Endothelial cell of umbilical vein (primary cell): ENCODE data around the gene FMC1. TPM values are rescaled to one million over a fixed set of nuclear protein-coding genes. Genes with fewer than 3 reads are reported as not detected.

Experiments used
- BruUV-seq: library from RNA; stranded (reverse); fragments of 400-500 nt; replicated peaks from 2 replicates; lab custom pipeline; 2021; lab: Mats Ljungman, UMichigan
- CTCF ChIA-PET: fragments of 300-600, 350-600 bp; sonication (Branson Sonifier 250); formaldehyde crosslinking; loops from one replicate; lab custom pipeline; 2021; ENCODE audit warnings: antibody characterized with exemption, inconsistent platforms; lab: Charles Lee
- POLR2A ChIA-PET: fragments of 300-600, 350-600 bp; sonication (Branson Sonifier 250); formaldehyde crosslinking; loops from one replicate; lab custom pipeline; 2021; ENCODE audit warnings: antibody characterized with exemption, inconsistent platforms; lab: Charles Lee
- DNase-seq: peaks from one replicate; pipeline ENCODE4 v3.0.0-alpha.2; 2011; ENCODE audit warnings: low read depth, low spot score
- FAIRE-seq: peaks from 2 replicates; lab custom pipeline; 2011; peaks lifted over from hg19 to GRCh38; lab: Jason Lieb, UNC
- H2AFZ ChIP-seq: 2 replicates; pipeline ENCODE4 v1.6.0; 2012; ENCODE audit warnings: low read depth, low read length, control low read depth, inconsistent platforms
- H3K27ac ChIP-seq: 2 replicates; pipeline ENCODE4 v1.5.1; 2011; ENCODE audit warnings: low read depth, mild to moderate bottlenecking, control low read depth, low read length, moderate library complexity; ENCODE audit not compliant: insufficient read depth
- H3K27me3 ChIP-seq, 2 experiments: 2 replicates each; pipeline versions ENCODE4 v1.6.0 to v1.6.1; 2011; ENCODE audit warnings: low read length in 2 of 2, mixed read lengths in 1 of 2; ENCODE audit not compliant: control insufficient read depth in 2 of 2, insufficient read depth in 2 of 2
- H3K36me3 ChIP-seq, 2 experiments: 2 replicates in 1 of 2; 3 replicates in 1 of 2; pipeline ENCODE4 v1.5.1; 2011; ENCODE audit warnings: low read length in 2 of 2, mild to moderate bottlenecking in 1 of 2, moderate library complexity in 1 of 2; ENCODE audit not compliant: control insufficient read depth in 2 of 2, insufficient read depth in 2 of 2; ENCODE audit errors: extremely low read depth in 1 of 2
- H3K4me1 ChIP-seq: 3 replicates; pipeline ENCODE4 v1.5.1; 2011; ENCODE audit warnings: mild to moderate bottlenecking, low read length; ENCODE audit not compliant: control insufficient read depth, insufficient read depth; ENCODE audit errors: extremely low read depth
- H3K4me2 ChIP-seq: 2 replicates; pipeline ENCODE4 v1.6.1; 2011; ENCODE audit warnings: low read length, control low read depth, mixed read lengths; ENCODE audit not compliant: insufficient read depth
- H3K4me3 ChIP-seq, 3 experiments: fragments of 200-600 bp in 1 of 3; sonication (generic), shearing (Covaris generic) in 1 of 3; replicated peaks in 1 of 3; 2 replicates each; pipeline ENCODE4 v1.5.1; 2011 to 2016; ENCODE audit warnings: control low read depth in 3 of 3, low read length in 3 of 3, mild to moderate bottlenecking in 2 of 3, inconsistent platforms in 1 of 3, low read depth in 1 of 3, moderate library complexity in 1 of 3; ENCODE audit not compliant: insufficient read depth in 1 of 3
- H3K79me2 ChIP-seq: 2 replicates; pipeline ENCODE4 v1.6.0; 2012; ENCODE audit warnings: low read length, inconsistent platforms; ENCODE audit not compliant: control insufficient read depth, insufficient read depth
- H3K9ac ChIP-seq: replicated peaks from 2 replicates; pipeline ENCODE3; 2011; ENCODE audit warnings: low read length, control low read depth; ENCODE audit not compliant: insufficient read depth; ENCODE audit errors: extremely low read depth
- H3K9me1 ChIP-seq: replicated peaks from 3 replicates; pipeline ENCODE4 v1.6.0; 2011; ENCODE audit warnings: mild to moderate bottlenecking, low read length; ENCODE audit not compliant: control insufficient read depth, insufficient read depth; ENCODE audit errors: extremely low read depth
- H3K9me3 ChIP-seq: replicated peaks from 2 replicates; pipeline ENCODE4 v1.5.1; 2012; ENCODE audit warnings: low read length, inconsistent platforms; ENCODE audit not compliant: control insufficient read depth, insufficient read depth
- H4K20me1 ChIP-seq: replicated peaks from 2 replicates; pipeline ENCODE3; 2011; ENCODE audit warnings: mild to moderate bottlenecking, low read length; ENCODE audit not compliant: control insufficient read depth, insufficient read depth; ENCODE audit errors: extremely low read depth
- CTCF ChIP-seq, 2 donors: IDR thresholded peaks; 1 replicate in 1 of 2; 2 replicates in 1 of 2; pipeline ENCODE4 v1.5.1; 2011; ENCODE audit warnings: low read length in 2 of 2, mild to moderate bottlenecking in 2 of 2, moderate library complexity in 2 of 2, control low read depth in 1 of 2, inconsistent platforms in 1 of 2, low read depth in 1 of 2; ENCODE audit not compliant: insufficient read depth in 1 of 2; ENCODE audit errors: extremely low read depth in 1 of 2
- EZH2 ChIP-seq: IDR thresholded peaks from 2 replicates; pipeline ENCODE4 v1.6.1; 2012; ENCODE audit warnings: borderline replicate concordance, low read depth, mild to moderate bottlenecking, moderate library complexity, low read length, inconsistent platforms; ENCODE audit not compliant: severe bottlenecking
- FOS ChIP-seq: IDR thresholded peaks from 2 replicates; pipeline ENCODE4 v1.6.1; 2011; ENCODE audit warnings: mild to moderate bottlenecking, low read length, moderate library complexity, borderline replicate concordance; ENCODE audit not compliant: insufficient read depth
- JUN ChIP-seq: IDR thresholded peaks from 2 replicates; pipeline ENCODE4 v1.6.1; 2011; ENCODE audit warnings: borderline replicate concordance, low read depth; ENCODE audit not compliant: insufficient read length, insufficient read depth
- MYC ChIP-seq: IDR thresholded peaks from one replicate; pipeline ENCODE4 v1.6.1; 2011; ENCODE audit warnings: mild to moderate bottlenecking, low read depth, low read length
- POLR2A ChIP-seq: IDR thresholded peaks from 2 replicates; pipeline ENCODE4 v1.6.1; 2012; ENCODE audit warnings: low read depth, mild to moderate bottlenecking, control low read depth, low read length
- POLR2AphosphoS5 ChIP-seq: IDR thresholded peaks from 2 replicates; pipeline ENCODE4 v1.6.1; 2012; ENCODE audit warnings: low read depth, mild to moderate bottlenecking, control low read depth, low read length, moderate library complexity; ENCODE audit not compliant: insufficient read depth
- dilution Hi-C: fragments of 300-500 bp; cut with MboI; formaldehyde crosslinking; loops from one replicate; pipeline ENCODE4 v1.15.0; 2019; ENCODE audit warnings: low sequenced_read_pairs; ENCODE audit not compliant: extremely low pct_ligation_motif_present
- intact Hi-C: fragments of 100-400 bp; cut with micrococcal nuclease; formaldehyde crosslinking; loops from one replicate; pipeline ENCODE4 v1.10.0; 2022
- polyA plus RNA-seq, 4 experiments: library from polyadenylated mRNA; depleted of rRNA in 3 of 4; stranded (reverse) in 3 of 4; unstranded in 1 of 4; fragments of >200 nt; gene quantifications; 2 replicates each; pipeline versions ENCODE4 v1.2.1 to v1.2.3, GENCODE V29; 2011 to 2012; ENCODE audit warnings: missing spikeins in 1 of 4
- total RNA-seq: library from RNA; stranded (reverse); gene quantifications from 2 replicates; pipeline ENCODE4 v1.2.3, GENCODE V29; 2021
- TF ChIP-seq, protein P1 (sequence below): IDR thresholded peaks from 2 replicates; pipeline ENCODE4 v1.6.1; 2011; ENCODE audit not compliant: insufficient read depth, insufficient read length

The FMC1 gene
- total and polyA plus RNA-seq, 2 donors (not counting 3 experiments of a cell fraction or from before 2014, with no cell fraction given), result 10.7 to 23.5 TPM

GRCh38 chr7:139345042-139345441, 3.9 kb downstream of the FMC1 start:
- Histone ChIP-seq H3K4me2 (no peak overlapping the region), H3K9me3 (no peaks in the 10 kb centered on the region), H2AFZ (no peak overlapping the region), H3K9ac (no peak overlapping the region), H4K20me1 (no peaks in the 10 kb centered on the region), H3K4me3 (no peak overlapping the region), H3K27me3 (no peaks in the 10 kb centered on the region), H3K79me2 (peaks cover 18% of the 10 kb centered on the region), H3K27ac (no peak overlapping the region), H3K36me3 (peaks cover 3 to 5% of the 10 kb centered on the region in 2 experiments), H3K9me1 (no peaks in the 10 kb centered on the region), H3K4me1 (peaks cover 5% of the 10 kb centered on the region)
- TF ChIP-seq CTCF (IDR thresholded peaks at IDR 0.05; ENCODE audit: extremely low read depth in 1 of 2, insufficient read depth in 1 of 2, low read depth in 1 of 2, low read length in 2 of 2), result no peak
- no peak for TF ChIP-seq MYC
- TF ChIP-seq POLR2A, result no peak
- TF ChIP-seq, protein P1, sequence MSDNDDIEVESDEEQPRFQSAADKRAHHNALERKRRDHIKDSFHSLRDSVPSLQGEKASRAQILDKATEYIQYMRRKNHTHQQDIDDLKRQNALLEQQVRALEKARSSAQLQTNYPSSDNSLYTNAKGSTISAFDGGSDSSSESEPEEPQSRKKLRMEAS, result no peak
- no peak for TF ChIP-seq JUN
- TF ChIP-seq FOS, result no peak
- no peak for TF ChIP-seq POLR2AphosphoS5
- no peak for TF ChIP-seq EZH2
- no peak for FAIRE-seq
- dilution Hi-C loops (no loop called here), intact Hi-C loops (no loop called here)
- DNase-seq, result no peak
- CTCF ChIA-PET, result no interaction called here
- BruUV-seq, result no TSS peak
- POLR2A ChIA-PET, result no interaction called here
